AML-193 (cell line): Measurements from ENCODE around the gene ACAP3.

Experiments used
- DNase-seq, 2 experiments: peaks; one replicate each; lab custom pipeline; 2025; lab: John Stamatoyannopoulos, UW

Gene ACAP3

GRCh38 chr1:1299686-1300351 is 7.9 kb downstream of the ACAP3 start:
- DNase-seq = no peak

DNA sequence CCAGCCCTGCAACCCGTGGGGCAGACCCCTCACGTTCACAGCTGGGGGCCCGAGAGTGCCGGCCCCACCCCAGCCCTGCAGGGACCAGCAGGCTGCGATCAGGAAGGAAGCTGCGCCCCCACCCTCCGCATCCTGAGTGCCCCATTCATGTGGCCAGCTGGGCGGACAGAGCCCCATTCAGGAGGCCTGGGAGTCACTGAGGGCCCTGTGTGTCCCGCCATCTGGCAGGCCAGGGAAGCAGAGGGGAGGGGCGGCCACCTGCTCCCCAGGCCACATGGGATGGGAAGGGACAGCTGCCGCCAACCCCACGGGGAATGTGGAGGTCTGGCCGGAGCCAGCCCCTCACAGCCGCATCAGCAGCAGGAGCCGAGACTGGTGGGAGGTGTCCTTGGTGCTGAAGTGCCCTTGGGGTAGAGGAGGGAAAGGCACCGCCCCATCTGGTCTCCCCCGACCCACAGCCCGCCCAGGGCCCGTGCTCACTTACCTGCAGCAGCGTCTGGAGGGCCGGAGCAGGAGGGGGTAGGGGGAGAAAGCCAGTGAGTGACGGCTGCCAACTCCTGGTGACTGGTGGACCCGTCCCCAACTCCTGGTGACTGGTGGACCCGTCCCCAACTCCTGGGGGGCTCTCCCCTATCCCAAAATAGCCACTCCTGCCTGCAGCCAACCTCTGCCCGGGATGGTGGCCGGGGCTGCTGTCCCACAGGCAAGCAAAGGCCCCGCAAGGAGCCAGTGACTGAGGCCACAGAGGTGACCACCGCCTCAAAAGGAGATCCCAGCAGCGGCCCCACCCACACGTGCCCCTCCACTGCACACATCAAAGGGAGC is 8.7 kb downstream of the ACAP3 start:
- no peak for DNase-seq

DNA sequence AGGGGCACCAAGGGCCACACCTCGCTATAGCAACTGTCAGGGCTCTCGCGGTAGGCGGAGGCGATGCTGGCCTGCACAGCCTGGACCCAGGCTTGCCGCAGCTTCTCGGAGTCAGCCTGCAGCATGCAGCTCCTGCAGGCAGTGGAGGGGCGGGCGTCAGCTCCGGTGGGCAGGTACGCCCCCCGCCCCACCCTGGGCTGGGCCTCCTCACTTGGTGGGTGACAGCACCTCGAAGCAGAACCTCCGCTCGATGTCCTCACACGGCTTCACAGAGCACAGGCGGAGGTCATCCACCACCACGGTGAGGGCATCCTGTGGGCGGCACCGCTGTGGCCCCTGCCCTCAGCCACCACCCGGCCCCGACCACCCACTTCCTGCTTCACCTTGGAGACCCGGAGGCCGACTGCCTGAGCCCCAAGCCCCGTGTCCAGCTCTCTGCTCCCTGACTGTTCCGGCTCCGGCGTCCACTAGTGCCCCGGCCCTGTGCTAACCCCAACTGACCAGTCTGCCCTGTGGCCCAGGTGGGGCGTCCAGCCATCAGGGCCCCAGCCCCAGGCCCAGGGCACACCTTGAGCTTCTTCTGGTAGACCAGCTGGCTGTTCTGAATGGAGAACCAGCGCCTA is 9.8 kb downstream of the ACAP3 start:
- no peak for DNase-seq

GRCh38 chr1:1296070-1297061 is 11.4 kb downstream of the ACAP3 start:
- no peak for DNase-seq

DNA sequence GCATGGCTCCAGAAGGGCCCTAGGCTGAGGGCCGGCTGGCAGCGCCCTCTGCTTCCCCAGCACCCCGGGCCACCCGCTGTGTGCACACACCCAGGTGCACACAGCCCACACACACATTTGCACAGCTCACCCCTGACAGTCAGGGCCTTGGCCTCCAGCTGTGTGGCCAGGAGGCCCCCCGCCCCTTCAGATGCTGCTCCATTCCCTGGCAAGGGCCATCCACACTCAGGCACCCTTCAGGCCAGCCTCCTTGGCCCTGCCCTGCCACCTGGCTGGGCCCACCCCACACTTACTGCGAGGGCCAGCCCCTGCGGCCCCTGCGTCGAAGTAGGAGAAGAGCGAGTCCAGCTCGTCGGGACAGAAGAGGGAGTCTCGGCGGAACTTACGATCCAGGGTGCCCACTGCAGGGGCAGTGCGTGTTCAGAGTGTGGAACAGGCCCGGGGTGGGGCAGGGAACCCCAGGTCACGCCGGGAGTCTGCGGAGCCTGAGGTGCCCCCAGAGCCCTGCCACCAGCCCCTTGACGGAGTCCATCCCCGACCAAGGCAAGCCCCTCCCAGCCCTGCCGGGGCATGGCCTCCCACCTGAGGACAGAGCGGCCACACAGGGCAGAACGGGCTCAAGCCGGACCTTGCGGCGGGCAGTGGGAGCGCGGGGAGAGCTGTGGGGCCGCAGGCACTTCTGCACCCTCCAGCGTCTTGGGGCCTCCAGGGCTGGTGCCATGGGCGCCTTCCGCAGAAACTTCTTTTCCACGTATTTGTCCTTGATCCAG is 12.4 kb downstream of the ACAP3 start:
- no peak for DNase-seq

- no peak for DNase-seq
Measured at GRCh38 chr1:1294250-1294890, 13.4 kb downstream of the ACAP3 start.

- no peak for DNase-seq
Measured at GRCh38 chr1:1293263-1294249, 14.2 kb downstream of the ACAP3 start.

GRCh38 chr1:1292851-1293250 is 14.9 kb downstream of the ACAP3 start:
- no peak for DNase-seq

GRCh38 chr1:1292442-1292779 is 15.3 kb downstream of the ACAP3 start:
- no peak for DNase-seq

- peak; percentile 16 to 26 for DNase-seq
Measured at GRCh38 chr1:1291548-1292441, 15.9 kb downstream of the ACAP3 start.

- DNase-seq = no peak
Measured at GRCh38 chr1:1291023-1291528, 16.7 kb downstream of the ACAP3 start.

GRCh38 chr1:1290238-1290731 is 17.4 kb downstream of the ACAP3 start:
- DNase-seq = peak; percentile 50 to 54

- DNase-seq = no peak
Measured at GRCh38 chr1:1287288-1288110, 20.2 kb downstream of the ACAP3 start.

- no peak for DNase-seq
Measured at GRCh38 chr1:1286313-1287261, 21.1 kb downstream of the ACAP3 start.

DNA sequence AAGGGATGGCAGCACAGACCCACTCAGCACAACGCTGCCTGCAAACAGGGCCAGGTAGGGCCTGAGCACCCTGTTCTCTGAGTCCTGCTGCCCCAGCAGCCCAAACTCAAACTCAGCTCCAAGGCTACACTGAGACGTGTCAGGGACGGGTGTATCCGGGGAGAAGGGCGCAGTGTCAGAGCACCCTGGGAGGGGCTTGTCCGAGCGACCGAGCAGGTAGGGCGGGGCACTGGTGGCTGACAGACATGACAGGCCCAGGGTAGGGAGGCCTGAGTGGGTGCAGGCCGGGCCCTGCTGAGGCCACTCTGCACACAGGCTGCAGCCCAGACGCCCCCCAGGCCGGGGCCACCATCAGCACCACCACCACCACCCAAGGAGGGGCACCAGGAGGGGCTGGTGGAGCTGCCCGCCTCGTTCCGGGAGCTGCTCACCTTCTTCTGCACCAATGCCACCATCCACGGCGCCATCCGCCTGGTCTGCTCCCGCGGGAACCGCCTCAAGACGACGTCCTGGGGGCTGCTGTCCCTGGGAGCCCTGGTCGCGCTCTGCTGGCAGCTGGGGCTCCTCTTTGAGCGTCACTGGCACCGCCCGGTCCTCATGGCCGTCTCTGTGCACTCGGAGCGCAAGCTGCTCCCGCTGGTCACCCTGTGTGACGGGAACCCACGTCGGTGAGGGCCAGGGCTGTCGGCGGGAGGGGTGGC is 22.0 kb downstream of the ACAP3 start:
- DNase-seq = no peak
